HCT116 (cell line): ENCODE data around the gene SFRP2.

ENCODE experiments used
- CEBPB ChIP-seq: IDR thresholded peaks from 2 replicates; pipeline ENCODE4 v1.6.1; 2012; ENCODE audit warnings: low read depth
- EZH2 ChIP-seq: fragments of 200-600 bp; sonication (generic); IDR thresholded peaks from 2 replicates; pipeline ENCODE4 v1.6.1; 2017; ENCODE audit warnings: antibody characterized with exemption, mixed run types
- POLR2A ChIP-seq: IDR thresholded peaks from 2 replicates; pipeline ENCODE4 v1.7.0; 2011; ENCODE audit warnings: borderline replicate concordance; ENCODE audit not compliant: insufficient read depth, insufficient read length; ENCODE audit errors: extremely low read depth
- RAD21 ChIP-seq: IDR thresholded peaks from 2 replicates; pipeline ENCODE4 v1.6.1; 2012; ENCODE audit warnings: low read depth, mild to moderate bottlenecking
- SIN3A ChIP-seq: IDR thresholded peaks from 2 replicates; pipeline ENCODE4 v1.6.1; 2012; ENCODE audit warnings: low read depth
- TF ChIP-seq, protein P1 (sequence below), 3 experiments: fragments of 200-600 bp in 1 of 3; sonication (generic) in 1 of 3; IDR thresholded peaks in 2 of 3; conservative IDR thresholded peaks in 1 of 3; 2 replicates each; pipeline ENCODE4 v1.5.1; 2012 to 2017; ENCODE audit warnings: low read depth in 2 of 3, low read length in 2 of 3, antibody characterized with exemption in 1 of 3, borderline replicate concordance in 1 of 3, control low read depth in 1 of 3, mild to moderate bottlenecking in 1 of 3, mixed read lengths in 1 of 3, mixed run types in 1 of 3, moderate library complexity in 1 of 3; ENCODE audit not compliant: insufficient read depth in 1 of 3

DNA sequence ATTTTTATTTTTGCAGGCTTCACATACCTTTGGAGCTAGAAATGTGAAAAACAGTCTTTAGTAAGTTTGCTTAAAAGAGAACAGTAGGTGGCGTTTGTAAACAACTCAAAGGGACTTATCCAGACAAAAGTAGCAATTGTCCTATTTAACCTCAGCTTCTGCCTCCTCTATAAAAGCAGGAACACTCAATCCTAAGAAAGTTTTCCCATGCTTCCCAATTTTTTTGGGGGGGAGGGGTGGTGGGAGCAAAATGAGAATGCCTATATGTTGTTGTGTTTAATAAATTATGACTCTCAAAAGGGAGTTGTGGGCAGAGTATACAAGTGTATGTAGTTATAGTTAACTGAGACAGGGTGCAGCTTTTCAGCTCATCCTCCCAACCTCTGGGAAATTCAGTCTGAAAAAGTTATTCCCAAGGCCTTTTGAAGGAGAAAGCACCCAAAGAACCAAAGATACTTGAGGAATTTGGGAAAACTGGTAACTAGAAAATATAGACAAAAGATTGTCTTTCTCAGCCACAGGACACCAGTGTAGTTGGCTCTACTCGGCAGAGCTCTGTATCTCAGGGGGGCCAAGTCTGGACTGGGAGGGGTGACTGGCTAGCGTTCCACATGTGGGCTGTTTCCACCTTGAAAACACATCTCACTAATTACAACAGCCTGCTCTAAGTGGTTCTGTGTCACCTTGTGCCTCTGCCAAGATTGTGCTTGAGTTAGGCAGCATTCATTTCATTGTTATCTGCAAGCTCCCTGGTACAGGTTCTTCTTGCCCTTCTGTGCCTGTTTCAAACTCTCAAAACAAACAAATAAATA, 2.8 kb downstream of the SFRP2 start:
- TF ChIP-seq, protein P1, sequence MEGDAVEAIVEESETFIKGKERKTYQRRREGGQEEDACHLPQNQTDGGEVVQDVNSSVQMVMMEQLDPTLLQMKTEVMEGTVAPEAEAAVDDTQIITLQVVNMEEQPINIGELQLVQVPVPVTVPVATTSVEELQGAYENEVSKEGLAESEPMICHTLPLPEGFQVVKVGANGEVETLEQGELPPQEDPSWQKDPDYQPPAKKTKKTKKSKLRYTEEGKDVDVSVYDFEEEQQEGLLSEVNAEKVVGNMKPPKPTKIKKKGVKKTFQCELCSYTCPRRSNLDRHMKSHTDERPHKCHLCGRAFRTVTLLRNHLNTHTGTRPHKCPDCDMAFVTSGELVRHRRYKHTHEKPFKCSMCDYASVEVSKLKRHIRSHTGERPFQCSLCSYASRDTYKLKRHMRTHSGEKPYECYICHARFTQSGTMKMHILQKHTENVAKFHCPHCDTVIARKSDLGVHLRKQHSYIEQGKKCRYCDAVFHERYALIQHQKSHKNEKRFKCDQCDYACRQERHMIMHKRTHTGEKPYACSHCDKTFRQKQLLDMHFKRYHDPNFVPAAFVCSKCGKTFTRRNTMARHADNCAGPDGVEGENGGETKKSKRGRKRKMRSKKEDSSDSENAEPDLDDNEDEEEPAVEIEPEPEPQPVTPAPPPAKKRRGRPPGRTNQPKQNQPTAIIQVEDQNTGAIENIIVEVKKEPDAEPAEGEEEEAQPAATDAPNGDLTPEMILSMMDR (IDR thresholded peaks at IDR 0.05 in 2 of 3, conservative IDR thresholded peaks at IDR 0.05 in 1 of 3; ENCODE audit: borderline replicate concordance in 1 of 3, insufficient read depth in 1 of 3, low read depth in 2 of 3, low read length in 2 of 3) = peak; percentile 51 to 63 (median 55); a peak in 5 of 6 replicates
- TF ChIP-seq EZH2 (no peak), POLR2A (no peak), SIN3A (no peak), CEBPB (0 out of 2 replicates have a peak, but pooled peaks have one; percentile 8), RAD21 (peak; percentile 70)
